CD14-positive monocyte (primary cell): Measurements from ENCODE around the gene INCENP. TPM values are rescaled to one million over a fixed set of nuclear protein-coding genes. Genes with fewer than 3 reads are reported as not detected.

Experiments used
- DNase-seq, 3 donors: peaks; one replicate each; pipeline ENCODE4 v3.0.0-alpha.2; 2011 to 2022
- H2AFZ ChIP-seq: 2 replicates; pipeline ENCODE4 v1.6.0; 2012; ENCODE audit warnings: mild to moderate bottlenecking, low read depth, low read length, inconsistent platforms; ENCODE audit not compliant: insufficient read depth, poor library complexity, severe bottlenecking
- H3K27ac ChIP-seq, 2 donors: 1 replicate in 1 of 2; 2 replicates in 1 of 2; pipeline ENCODE4 v1.5.1; 2012 to 2013; ENCODE audit warnings: low read length in 2 of 2, control low read depth in 1 of 2, inconsistent platforms in 1 of 2, low read depth in 1 of 2, mild to moderate bottlenecking in 1 of 2
- H3K27me3 ChIP-seq, 2 donors: one replicate each; pipeline versions ENCODE4 v1.6.0 to v1.6.1; 2011 to 2013; ENCODE audit warnings: low read length in 2 of 2; ENCODE audit not compliant: control insufficient read depth in 2 of 2, insufficient read depth in 2 of 2
- H3K36me3 ChIP-seq, 2 donors: replicated peaks in 1 of 2; 1 replicate in 1 of 2; 2 replicates in 1 of 2; pipeline versions ENCODE4 v1.5.1 to v1.6.1; 2012 to 2013; ENCODE audit warnings: low read length in 2 of 2, control low read depth in 1 of 2, inconsistent platforms in 1 of 2, mild to moderate bottlenecking in 1 of 2; ENCODE audit not compliant: insufficient read depth in 2 of 2, control insufficient read depth in 1 of 2
- H3K4me1 ChIP-seq, 2 donors: 1 replicate in 1 of 2; 2 replicates in 1 of 2; pipeline versions ENCODE4 v1.5.1 to v1.6.1; 2012 to 2013; ENCODE audit warnings: low read length in 2 of 2, control low read depth in 1 of 2, inconsistent platforms in 1 of 2, mild to moderate bottlenecking in 1 of 2, moderate library complexity in 1 of 2; ENCODE audit not compliant: insufficient read depth in 2 of 2, control insufficient read depth in 1 of 2
- H3K4me2 ChIP-seq: replicated peaks from 2 replicates; pipeline ENCODE3; 2012; ENCODE audit warnings: low read length, moderate library complexity, mild to moderate bottlenecking; ENCODE audit not compliant: poor library complexity, severe bottlenecking; ENCODE audit errors: extremely low read depth
- H3K4me3 ChIP-seq, 3 experiments: fragments of 200-600 bp in 1 of 3; sonication (generic) in 1 of 3; replicated peaks in 1 of 3; 1 replicate in 2 of 3; 2 replicates in 1 of 3; pipeline ENCODE4 v1.5.1; 2011 to 2013; ENCODE audit warnings: low read length in 3 of 3, mild to moderate bottlenecking in 3 of 3, control low read depth in 2 of 3, low read depth in 2 of 3, inconsistent platforms in 1 of 3, moderate library complexity in 1 of 3
- H3K79me2 ChIP-seq: 2 replicates; pipeline ENCODE4 v1.6.0; 2012; ENCODE audit warnings: mild to moderate bottlenecking, control low read depth, inconsistent platforms, low read length, moderate library complexity; ENCODE audit not compliant: insufficient read depth
- H3K9ac ChIP-seq: 2 replicates; pipeline ENCODE4 v1.6.0; 2017; ENCODE audit warnings: low read length, mild to moderate bottlenecking; ENCODE audit not compliant: insufficient read depth, poor library complexity, severe bottlenecking
- H3K9me3 ChIP-seq, 2 donors: replicated peaks in 1 of 2; 1 replicate in 1 of 2; 2 replicates in 1 of 2; pipeline versions ENCODE4 v1.5.1 to v1.6.1; 2012 to 2013; ENCODE audit warnings: low read length in 2 of 2, control low read depth in 1 of 2; ENCODE audit not compliant: control insufficient read depth in 1 of 2, insufficient read depth in 1 of 2
- H4K20me1 ChIP-seq: 2 replicates; pipeline ENCODE4 v1.6.0; 2012; ENCODE audit warnings: mild to moderate bottlenecking, low read length, control low read depth, moderate library complexity; ENCODE audit not compliant: insufficient read depth
- H3K27ac Mint-ChIP-seq, 7 donors: one replicate each; pipeline ENCODE4 v1.8.0; 2020; ENCODE audit warnings: mild to moderate bottlenecking in 7 of 7, mixed read lengths in 7 of 7, moderate library complexity in 6 of 7, inconsistent platforms in 2 of 7
- H3K27me3 Mint-ChIP-seq, 3 donors: one replicate each; pipeline ENCODE4 v1.8.0; 2021 to 2022; ENCODE audit warnings: low read depth in 3 of 3, mild to moderate bottlenecking in 3 of 3, mixed read lengths in 3 of 3, moderate library complexity in 3 of 3, inconsistent platforms in 1 of 3
- H3K36me3 Mint-ChIP-seq, 2 donors: one replicate each; pipeline ENCODE4 v1.8.0; 2020; ENCODE audit warnings: mixed read lengths in 2 of 2, inconsistent platforms in 1 of 2, mild to moderate bottlenecking in 1 of 2
- H3K4me1 Mint-ChIP-seq: one replicate; pipeline ENCODE4 v1.8.0; 2020; ENCODE audit warnings: mild to moderate bottlenecking, mixed read lengths
- H3K4me3 Mint-ChIP-seq, 2 donors: one replicate each; pipeline ENCODE4 v1.8.0; 2020; ENCODE audit warnings: mild to moderate bottlenecking in 2 of 2, mixed read lengths in 2 of 2, moderate library complexity in 1 of 2
- H3K9me3 Mint-ChIP-seq, 7 donors: one replicate each; pipeline ENCODE4 v1.8.0; 2020 to 2022; ENCODE audit warnings: mixed read lengths in 7 of 7, mild to moderate bottlenecking in 6 of 7, moderate library complexity in 6 of 7, inconsistent platforms in 2 of 7
- WGBS: methylation state at CpG from one replicate; pipeline ENCODE4 v1.1.5; 2013; ENCODE audit warnings: missing lambda C conversion rate; ENCODE audit not compliant: insufficient coverage; 5-methylcytosine and 5-hydroxymethylcytosine counted together
- intact Hi-C, 2 donors: fragments of 100-400 bp; cut with micrococcal nuclease; formaldehyde crosslinking; loops; one replicate each; pipeline versions ENCODE4 v1.15.0 to v1.15.1; 2023
- polyA plus RNA-seq, 3 donors: library from polyadenylated mRNA; depleted of rRNA in 1 of 3; unstranded in 2 of 3; stranded (reverse) in 1 of 3; fragments of 300-500 nt in 2 of 3; fragments of >200 nt in 1 of 3; fragmentation: Illumina TruSeq in 2 of 3; gene quantifications; 1 replicate in 2 of 3; 2 replicates in 1 of 3; pipeline ENCODE4 v1.2.3, GENCODE V29; 2012 to 2021
- TF ChIP-seq, protein P1 (sequence below): fragments of 200-600 bp; IDR thresholded peaks from one replicate; pipeline ENCODE4 v1.8.0; 2022; ENCODE audit warnings: antibody characterized with exemption, mild to moderate bottlenecking

The INCENP gene
- polyA plus RNA-seq, 3 donors: 0.75 to 7.0 (median 1.0) TPM

DNA sequence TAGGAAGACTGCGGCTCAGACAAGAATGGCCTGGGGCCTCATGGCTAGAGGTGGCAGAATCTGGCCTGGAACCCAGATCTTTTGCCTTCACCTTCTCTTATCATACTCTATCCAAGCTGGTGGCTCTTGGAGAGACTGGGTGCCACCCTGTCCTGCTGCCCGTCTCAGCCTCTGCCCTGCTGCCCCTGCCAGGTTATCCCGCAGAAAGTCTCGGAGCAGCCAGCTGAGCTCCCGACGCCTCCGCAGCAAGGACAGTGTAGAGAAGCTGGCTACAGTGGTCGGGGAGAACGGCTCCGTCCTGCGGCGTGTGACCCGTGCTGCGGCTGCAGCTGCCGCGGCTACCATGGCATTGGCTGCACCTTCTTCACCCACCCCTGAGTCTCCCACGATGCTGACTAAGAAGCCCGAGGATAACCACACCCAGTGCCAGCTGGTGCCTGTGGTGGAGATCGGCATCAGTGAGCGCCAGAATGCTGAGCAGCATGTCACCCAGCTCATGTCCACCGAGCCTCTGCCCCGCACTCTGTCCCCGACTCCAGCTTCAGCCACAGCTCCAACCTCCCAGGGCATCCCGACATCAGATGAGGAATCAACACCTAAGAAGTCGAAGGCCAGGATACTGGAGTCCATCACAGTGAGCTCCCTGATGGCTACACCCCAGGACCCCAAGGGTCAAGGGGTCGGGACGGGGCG, 5.9 kb downstream of the INCENP start:
- no peak overlapping the region for H3K4me2 ChIP-seq
- Mint-ChIP-seq H3K9me3 (no peaks in the 10 kb centered on the region), H3K4me1 (peaks cover 15% of the 10 kb centered on the region), H3K4me3 (no peak overlapping the region), H3K36me3 (peaks cover 62 to 74% of the 10 kb centered on the region in 2 donors), H3K27me3 (no peaks in the 10 kb centered on the region), H3K27ac (peak overlapping the region in 1 of 7 donors; percentile 71)
- no peaks in the 10 kb centered on the region for H4K20me1 ChIP-seq
- intact Hi-C loops: no loop called here
- H3K4me3 ChIP-seq: no peak overlapping the region
- no peaks in the 10 kb centered on the region for H3K27me3 ChIP-seq
- H3K27ac ChIP-seq: no peak overlapping the region
- no peak overlapping the region for H2AFZ ChIP-seq
- H3K4me1 ChIP-seq: peaks cover 12 to 15% of the 10 kb centered on the region in 2 donors
- no peak overlapping the region for H3K9ac ChIP-seq
- no peaks in the 10 kb centered on the region for H3K9me3 ChIP-seq
- 99% methylated on average over 26 of the region's 28 CpGs for WGBS
- DNase-seq: no peak
- H3K79me2 ChIP-seq: peaks cover 98% of the 10 kb centered on the region
- TF ChIP-seq, protein P1, sequence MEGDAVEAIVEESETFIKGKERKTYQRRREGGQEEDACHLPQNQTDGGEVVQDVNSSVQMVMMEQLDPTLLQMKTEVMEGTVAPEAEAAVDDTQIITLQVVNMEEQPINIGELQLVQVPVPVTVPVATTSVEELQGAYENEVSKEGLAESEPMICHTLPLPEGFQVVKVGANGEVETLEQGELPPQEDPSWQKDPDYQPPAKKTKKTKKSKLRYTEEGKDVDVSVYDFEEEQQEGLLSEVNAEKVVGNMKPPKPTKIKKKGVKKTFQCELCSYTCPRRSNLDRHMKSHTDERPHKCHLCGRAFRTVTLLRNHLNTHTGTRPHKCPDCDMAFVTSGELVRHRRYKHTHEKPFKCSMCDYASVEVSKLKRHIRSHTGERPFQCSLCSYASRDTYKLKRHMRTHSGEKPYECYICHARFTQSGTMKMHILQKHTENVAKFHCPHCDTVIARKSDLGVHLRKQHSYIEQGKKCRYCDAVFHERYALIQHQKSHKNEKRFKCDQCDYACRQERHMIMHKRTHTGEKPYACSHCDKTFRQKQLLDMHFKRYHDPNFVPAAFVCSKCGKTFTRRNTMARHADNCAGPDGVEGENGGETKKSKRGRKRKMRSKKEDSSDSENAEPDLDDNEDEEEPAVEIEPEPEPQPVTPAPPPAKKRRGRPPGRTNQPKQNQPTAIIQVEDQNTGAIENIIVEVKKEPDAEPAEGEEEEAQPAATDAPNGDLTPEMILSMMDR: no peak
- H3K36me3 ChIP-seq: peaks cover 50 to 71% of the 10 kb centered on the region in 2 donors

DNA sequence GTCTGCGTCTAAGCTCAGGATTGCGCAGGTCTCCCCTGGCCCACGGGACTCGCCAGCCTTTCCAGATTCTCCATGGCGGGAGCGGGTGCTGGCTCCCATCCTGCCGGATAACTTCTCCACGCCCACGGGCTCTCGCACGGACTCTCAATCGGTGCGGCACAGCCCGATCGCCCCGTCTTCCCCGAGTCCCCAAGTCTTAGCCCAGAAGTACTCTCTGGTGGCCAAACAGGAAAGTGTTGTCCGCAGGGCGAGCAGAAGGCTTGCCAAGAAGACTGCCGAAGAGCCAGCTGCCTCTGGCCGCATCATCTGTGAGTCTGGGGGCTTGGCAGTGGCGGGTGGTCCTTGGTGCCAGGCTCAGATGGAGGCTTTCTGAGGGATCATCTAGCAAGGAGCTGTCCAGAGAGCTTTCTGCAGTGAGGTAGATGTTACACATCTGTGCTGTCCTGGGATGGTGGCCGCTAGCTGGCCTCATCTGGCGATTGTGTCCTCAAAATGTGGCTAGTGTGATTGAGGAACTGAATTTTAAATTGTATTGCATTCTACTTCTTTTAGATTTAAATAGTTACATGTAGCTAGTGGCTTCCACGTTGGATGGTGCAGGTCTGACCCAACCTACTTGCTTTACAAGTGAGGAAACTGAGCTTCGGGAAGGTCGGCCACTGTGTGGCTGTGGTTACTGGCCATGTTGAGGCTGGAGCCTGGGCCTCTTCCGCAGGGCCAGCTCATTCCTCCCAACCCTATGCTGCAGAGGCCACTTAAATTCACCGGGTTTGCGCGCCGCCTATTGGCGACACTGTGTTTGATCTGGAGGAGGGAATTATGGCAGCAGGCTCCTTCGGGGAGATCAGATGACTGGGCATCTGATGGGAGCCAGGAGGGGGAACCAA, 6.7 kb downstream of the INCENP start:
- Histone ChIP-seq H3K4me3 (no peak overlapping the region), H3K27me3 (no peaks in the 10 kb centered on the region), H3K79me2 (peaks cover 98% of the 10 kb centered on the region), H3K36me3 (peaks cover 53 to 78% of the 10 kb centered on the region in 2 donors), H2AFZ (no peak overlapping the region), H3K27ac (no peak overlapping the region), H4K20me1 (no peaks in the 10 kb centered on the region), H3K9ac (no peak overlapping the region), H3K4me2 (no peak overlapping the region), H3K4me1 (peaks cover 4 to 8% of the 10 kb centered on the region in 2 donors), H3K9me3 (no peaks in the 10 kb centered on the region)
- DNase-seq: no peak
- TF ChIP-seq, protein P1: no peak
- intact Hi-C loops: no loop called here
- Mint-ChIP-seq H3K27ac (peak overlapping the region in 2 of 7 donors; percentile 16 to 30), H3K4me3 (no peak overlapping the region), H3K9me3 (no peaks in the 10 kb centered on the region), H3K4me1 (peaks cover 9% of the 10 kb centered on the region), H3K36me3 (peaks cover 69 to 82% of the 10 kb centered on the region in 2 donors), H3K27me3 (no peaks in the 10 kb centered on the region)
- over 99% methylated on average over 22 of the region's 34 CpGs for WGBS
